ENCODE results near the gene RELN.

RELN gene

DNA sequence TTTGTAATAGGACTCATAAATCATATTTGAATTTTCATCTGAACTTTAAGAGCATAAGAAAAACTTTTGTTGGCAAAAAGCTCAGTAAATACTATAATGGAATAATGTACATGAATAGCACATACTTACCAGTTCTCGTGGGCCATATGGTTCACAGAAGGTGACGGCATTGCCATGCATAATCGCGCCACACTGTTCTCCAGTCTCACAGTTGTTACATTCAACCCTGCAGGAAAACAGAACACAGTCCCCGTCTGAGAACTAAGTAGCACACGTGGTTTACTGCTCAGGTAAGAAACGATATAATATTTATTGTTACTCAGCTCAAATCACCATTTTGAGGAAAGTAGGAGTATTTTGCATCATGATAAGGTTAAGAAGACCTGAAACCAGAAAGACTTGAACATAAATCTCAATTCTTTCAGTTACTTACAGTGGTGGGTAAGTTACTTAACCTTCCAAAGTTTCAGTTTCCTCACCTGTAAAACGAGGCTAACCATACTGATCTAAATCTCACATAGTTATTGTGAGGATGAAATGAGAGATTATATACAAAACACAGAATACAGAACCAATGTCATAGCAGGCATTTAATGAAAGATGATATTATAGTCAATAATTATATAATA lies 261.4 kb downstream of the RELN start:
- no peaks in the 10 kb centered on the region for H4K20me1 ChIP-seq (ENCODE audit: insufficient read depth, low read length)
- H3K4me2 ChIP-seq (ENCODE audit: low read length), result no peak overlapping the region
- no peak overlapping the region for H3K4me3 ChIP-seq (ENCODE audit: low read depth, low read length, poor library complexity, severe bottlenecking)
- H3F3A ChIP-seq (ENCODE audit: insufficient read depth, low read length), result no peaks in the 10 kb centered on the region
- no peaks in the 10 kb centered on the region for H3K9me3 ChIP-seq (ENCODE audit: low read length)
- no peaks in the 10 kb centered on the region for H3K9me2 ChIP-seq (ENCODE audit: low read depth, low read length)
- no peak overlapping the region for H2AFZ ChIP-seq (ENCODE audit: low read length)
- no peaks in the 10 kb centered on the region for H3K4me1 ChIP-seq (ENCODE audit: insufficient read depth, low read length, severe bottlenecking)
- H3K27me3 ChIP-seq (ENCODE audit: insufficient read depth, low read length), result no peaks in the 10 kb centered on the region
- TF ChIP-seq, protein P1, sequence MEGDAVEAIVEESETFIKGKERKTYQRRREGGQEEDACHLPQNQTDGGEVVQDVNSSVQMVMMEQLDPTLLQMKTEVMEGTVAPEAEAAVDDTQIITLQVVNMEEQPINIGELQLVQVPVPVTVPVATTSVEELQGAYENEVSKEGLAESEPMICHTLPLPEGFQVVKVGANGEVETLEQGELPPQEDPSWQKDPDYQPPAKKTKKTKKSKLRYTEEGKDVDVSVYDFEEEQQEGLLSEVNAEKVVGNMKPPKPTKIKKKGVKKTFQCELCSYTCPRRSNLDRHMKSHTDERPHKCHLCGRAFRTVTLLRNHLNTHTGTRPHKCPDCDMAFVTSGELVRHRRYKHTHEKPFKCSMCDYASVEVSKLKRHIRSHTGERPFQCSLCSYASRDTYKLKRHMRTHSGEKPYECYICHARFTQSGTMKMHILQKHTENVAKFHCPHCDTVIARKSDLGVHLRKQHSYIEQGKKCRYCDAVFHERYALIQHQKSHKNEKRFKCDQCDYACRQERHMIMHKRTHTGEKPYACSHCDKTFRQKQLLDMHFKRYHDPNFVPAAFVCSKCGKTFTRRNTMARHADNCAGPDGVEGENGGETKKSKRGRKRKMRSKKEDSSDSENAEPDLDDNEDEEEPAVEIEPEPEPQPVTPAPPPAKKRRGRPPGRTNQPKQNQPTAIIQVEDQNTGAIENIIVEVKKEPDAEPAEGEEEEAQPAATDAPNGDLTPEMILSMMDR (IDR thresholded peaks at IDR 0.05; ENCODE audit: low read length), result no peak
- no peak for TF ChIP-seq EZH2 (IDR thresholded peaks at IDR 0.05; ENCODE audit: borderline replicate concordance, low read length)
- H3K9ac ChIP-seq (ENCODE audit: low read length), result no peak overlapping the region
- no peaks in the 10 kb centered on the region for H3K79me2 ChIP-seq (ENCODE audit: insufficient read depth, low read length)
- no peaks in the 10 kb centered on the region for H3K36me3 ChIP-seq (ENCODE audit: insufficient read depth, low read length)
- no peak overlapping the region for H3K27ac ChIP-seq (ENCODE audit: low read depth, low read length, poor library complexity, severe bottlenecking)

DNA sequence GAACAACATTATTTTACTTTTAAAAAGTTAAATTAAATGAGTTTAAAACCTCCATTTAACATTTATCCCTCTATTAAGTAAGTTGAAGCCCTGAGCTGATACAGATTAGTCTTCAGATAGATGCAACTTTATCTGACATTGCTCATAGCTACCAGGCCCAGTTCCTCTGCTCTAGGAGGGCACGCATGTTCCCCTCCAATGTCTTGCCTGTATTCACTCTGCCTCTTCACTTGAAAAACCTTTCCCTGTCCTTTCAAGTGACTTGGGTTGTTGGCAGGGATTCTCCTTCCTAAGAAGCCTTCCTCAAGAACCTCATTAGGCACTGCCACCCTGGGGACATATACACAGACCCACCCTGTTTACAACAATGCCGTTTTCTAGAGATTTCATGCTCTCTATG lies 270.4 kb downstream of the RELN start:
- no peak overlapping the region for H2AFZ ChIP-seq (ENCODE audit: low read length)

DNA sequence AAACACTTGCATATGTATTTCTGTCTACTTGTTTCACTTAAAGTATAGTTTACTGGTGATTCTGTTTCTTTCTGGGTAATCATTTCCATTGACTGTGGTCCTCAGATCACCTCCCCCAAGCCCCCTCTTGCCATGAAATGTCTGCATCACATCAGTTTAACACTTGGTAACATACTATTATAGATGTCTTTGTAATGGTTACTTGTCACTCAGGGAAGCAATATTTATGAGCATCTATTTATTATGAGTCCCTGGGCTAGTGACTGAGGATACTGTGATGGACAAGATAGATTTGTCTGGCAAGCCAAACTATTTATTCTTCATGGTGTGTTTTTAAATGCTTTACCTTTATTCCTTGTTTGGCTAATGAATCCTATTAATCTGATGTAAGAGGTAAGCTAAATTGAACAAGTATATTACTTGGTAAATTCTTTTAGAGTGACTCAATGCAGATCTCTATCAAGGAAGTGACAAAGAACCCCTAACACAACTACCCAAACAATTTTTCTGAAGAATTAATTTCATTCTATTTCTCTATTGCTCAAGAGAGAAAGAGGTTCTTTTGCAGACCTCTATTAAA lies 270.9 kb downstream of the RELN start:
- no peaks in the 10 kb centered on the region for H3K27me3 ChIP-seq (ENCODE audit: insufficient read depth, low read length)
- no peak overlapping the region for H3K4me2 ChIP-seq (ENCODE audit: low read length)
- H3K27ac ChIP-seq (ENCODE audit: low read depth, low read length, poor library complexity, severe bottlenecking), result no peak overlapping the region

More for the DNA sequence above, 270.4 kb downstream of the RELN start:
- H3K9me3 ChIP-seq (ENCODE audit: low read length), result no peaks in the 10 kb centered on the region
- no peaks in the 10 kb centered on the region for H3K4me1 ChIP-seq (ENCODE audit: insufficient read depth, low read length, severe bottlenecking)
- H3K4me2 ChIP-seq (ENCODE audit: low read length), result no peak overlapping the region
- H3K9me2 ChIP-seq (ENCODE audit: low read depth, low read length), result no peaks in the 10 kb centered on the region
- no peaks in the 10 kb centered on the region for H3K27me3 ChIP-seq (ENCODE audit: insufficient read depth, low read length)
- H3F3A ChIP-seq (ENCODE audit: insufficient read depth, low read length), result no peaks in the 10 kb centered on the region
- no peak overlapping the region for H3K4me3 ChIP-seq (ENCODE audit: low read depth, low read length, poor library complexity, severe bottlenecking)
- no peaks in the 10 kb centered on the region for H3K79me2 ChIP-seq (ENCODE audit: insufficient read depth, low read length)
- no peak overlapping the region for H3K9ac ChIP-seq (ENCODE audit: low read length)
- no peaks in the 10 kb centered on the region for H3K36me3 ChIP-seq (ENCODE audit: insufficient read depth, low read length)
- H4K20me1 ChIP-seq (ENCODE audit: insufficient read depth, low read length), result no peaks in the 10 kb centered on the region
- TF ChIP-seq, protein P1 (IDR thresholded peaks at IDR 0.05; ENCODE audit: low read length), result no peak
- TF ChIP-seq EZH2 (IDR thresholded peaks at IDR 0.05; ENCODE audit: borderline replicate concordance, low read length), result no peak
- no peak overlapping the region for H3K27ac ChIP-seq (ENCODE audit: low read depth, low read length, poor library complexity, severe bottlenecking)

More for the DNA sequence above, 270.9 kb downstream of the RELN start:
- no peaks in the 10 kb centered on the region for H3K4me1 ChIP-seq (ENCODE audit: insufficient read depth, low read length, severe bottlenecking)
- H3K9me3 ChIP-seq (ENCODE audit: low read length), result no peaks in the 10 kb centered on the region
- no peaks in the 10 kb centered on the region for H4K20me1 ChIP-seq (ENCODE audit: insufficient read depth, low read length)
- H3K36me3 ChIP-seq (ENCODE audit: insufficient read depth, low read length), result no peaks in the 10 kb centered on the region
- no peaks in the 10 kb centered on the region for H3F3A ChIP-seq (ENCODE audit: insufficient read depth, low read length)
- H2AFZ ChIP-seq (ENCODE audit: low read length), result no peak overlapping the region
- no peak overlapping the region for H3K4me3 ChIP-seq (ENCODE audit: low read depth, low read length, poor library complexity, severe bottlenecking)
- H3K9me2 ChIP-seq (ENCODE audit: low read depth, low read length), result no peaks in the 10 kb centered on the region
- no peaks in the 10 kb centered on the region for H3K79me2 ChIP-seq (ENCODE audit: insufficient read depth, low read length)
- H3K9ac ChIP-seq (ENCODE audit: low read length), result no peak overlapping the region
- TF ChIP-seq, protein P1 (IDR thresholded peaks at IDR 0.05; ENCODE audit: low read length), result no peak
- TF ChIP-seq EZH2 (IDR thresholded peaks at IDR 0.05; ENCODE audit: borderline replicate concordance, low read length), result no peak

All from OCI-LY1 (cell line).